Measurements from ENCODE around the gene SPECC1. TPM values are rescaled to one million over a fixed set of nuclear protein-coding genes. Genes with fewer than 3 reads are reported as not detected.

The SPECC1 gene
- total and polyA plus RNA-seq, 2 of the 4 experiments (the other 2 are of a cell fraction), result 16.9 to 26.2 TPM

- dilution Hi-C loops (cut with HindIII; ENCODE audit: low sequenced_read_pairs, unreplicated experiment) (no loop called here), in situ Hi-C loops (cut with MboI; ENCODE audit: low sequenced_read_pairs) (no loop called here), intact Hi-C loops (cut with micrococcal nuclease) (no loop called here)
- no peaks in the 10 kb centered on the region for H4K20me1 ChIP-seq (ENCODE audit: insufficient read depth, low read length)
- no peaks in the 10 kb centered on the region for H3K4me1 ChIP-seq (ENCODE audit: control insufficient read depth, insufficient read depth, low read length)
- H3K9ac ChIP-seq (ENCODE audit: low read depth, low read length), result no peak overlapping the region
- no peak overlapping the region for H2BK5ac ChIP-seq (ENCODE audit: low read depth, low read length, poor library complexity, severe bottlenecking)
- no peak overlapping the region for H3K4ac ChIP-seq (ENCODE audit: low read depth, low read length)
- no peak overlapping the region for H3K23ac ChIP-seq (ENCODE audit: low read depth, low read length)
- H4K8ac ChIP-seq (ENCODE audit: low read depth in 2 of 2, low read length in 2 of 2), result no peak overlapping the region
- no peak overlapping the region for H3K56ac ChIP-seq (ENCODE audit: extremely low read depth, insufficient read depth, low read length)
- H4K91ac ChIP-seq (ENCODE audit: insufficient read depth, low read depth, low read length), result no peak overlapping the region
- ChIA-PET CTCF (no interaction called here), POLR2A (ENCODE audit: unreplicated experiment) (no interaction called here)
- no peak overlapping the region for H3K18ac ChIP-seq (ENCODE audit: low read depth, low read length)
- peaks cover 8 to 10% of the 10 kb centered on the region in 2 experiments; a peak in 2 of 4 replicates for H3K79me1 ChIP-seq (ENCODE audit: low read depth in 1 of 2, low read length in 2 of 2)
- no peak for DNase-seq
- WGBS, 2 experiments (ENCODE audit: extremely low coverage in 2 of 2, insufficient read length in 1 of 2), result no CpG with 5 or more reads among the region's 2 CpGs
- no peak overlapping the region for H2BK15ac ChIP-seq (ENCODE audit: low read depth, low read length)
- no peak overlapping the region for H2BK20ac ChIP-seq (ENCODE audit: low read depth, low read length)
- H2AK5ac ChIP-seq (ENCODE audit: low read depth, low read length), result no peak overlapping the region
- no peak overlapping the region for H2BK120ac ChIP-seq (ENCODE audit: low read depth, low read length)
- no peak overlapping the region for H3K14ac ChIP-seq (replicated peaks; ENCODE audit: low read depth, low read length)
- no TSS peak for BruUV-seq (replicated peaks)
- H3K4me2 ChIP-seq (ENCODE audit: low read depth, low read length), result no peak overlapping the region
- H4K5ac ChIP-seq (ENCODE audit: low read depth, low read length), result no peak overlapping the region
- ATAC-seq (ENCODE audit: low read depth), result no peak
- H3K27me3 ChIP-seq (ENCODE audit: control insufficient read depth, insufficient read depth, low read length), result no peaks in the 10 kb centered on the region
- TF ChIP-seq RFX5 (IDR thresholded peaks at IDR 0.05; ENCODE audit: low read depth, low read length), result no peak
- TF ChIP-seq MAFK (IDR thresholded peaks at IDR 0.05; ENCODE audit: low read depth, low read length), result no peak
- TF ChIP-seq POLR2A (IDR thresholded peaks at IDR 0.05; ENCODE audit: low read depth, low read length), result no peak
- TF ChIP-seq RAD21 (IDR thresholded peaks at IDR 0.05; ENCODE audit: low read length), result no peak
- no peak for TF ChIP-seq BHLHE40 (IDR thresholded peaks at IDR 0.05; ENCODE audit: low read depth, low read length)
- TF ChIP-seq CEBPB (IDR thresholded peaks at IDR 0.05; ENCODE audit: low read depth, low read length), result no peak
- no peak for TF ChIP-seq MAZ (IDR thresholded peaks at IDR 0.05; ENCODE audit: borderline replicate concordance, low read depth, low read length)
- no peak for TF ChIP-seq USF2 (IDR thresholded peaks at IDR 0.05; ENCODE audit: low read depth, low read length)
- no peak overlapping the region for H3K27ac ChIP-seq (ENCODE audit: insufficient read depth, low read length)
- peaks cover 2% of the 10 kb centered on the region; the same call in 1 of the 2 replicates for H3K9me1 ChIP-seq (ENCODE audit: insufficient read depth, low read length)
- peaks cover 6% of the 10 kb centered on the region; the same call in 1 of the 2 replicates for H3K36me3 ChIP-seq (ENCODE audit: control insufficient read depth, insufficient read depth, low read length)
- H2AK9ac ChIP-seq (replicated peaks; ENCODE audit: low read depth, low read length, poor library complexity), result no peak overlapping the region
- H3K9me3 ChIP-seq (ENCODE audit: control insufficient read depth, insufficient read depth, low read length), result no peaks in the 10 kb centered on the region
- H3K4me3 ChIP-seq (ENCODE audit: insufficient read depth, low read depth, low read length), result no peak overlapping the region
- H2AFZ ChIP-seq (replicated peaks; ENCODE audit: low read length, poor library complexity), result no peak overlapping the region
Observed at GRCh38 chr17:20293501-20293900, 284.3 kb downstream of the SPECC1 start.

Measured in IMR-90 (cell line).